Measurements from ENCODE around the gene NKX2-3.
A peak's percentile ranks its signal among the peaks of the same experiment; 100 is the strongest.

Gene NKX2-3

GRCh38 chr10:99539120-99539519 lies 6.4 kb downstream of the NKX2-3 start:
- DNase-seq (ENCODE audit: low read depth), result no peak

- DNase-seq (ENCODE audit: low read depth), result no peak
Observed at GRCh38 chr10:99539820-99540219, 7.1 kb downstream of the NKX2-3 start.

GRCh38 chr10:99540306-99540656 lies 7.5 kb downstream of the NKX2-3 start:
- DNase-seq (ENCODE audit: low read depth), result no peak

- no peak for DNase-seq (ENCODE audit: low read depth)
Observed at GRCh38 chr10:99540657-99541531, 8.2 kb downstream of the NKX2-3 start.

GRCh38 chr10:99544322-99544721 lies 11.6 kb downstream of the NKX2-3 start:
- no peak for DNase-seq (ENCODE audit: low read depth)

GRCh38 chr10:99548041-99548530 lies 15.3 kb downstream of the NKX2-3 start:
- no peak for DNase-seq (ENCODE audit: low read depth)

GRCh38 chr10:99551158-99551557 lies 18.4 kb downstream of the NKX2-3 start:
- DNase-seq (ENCODE audit: low read depth), result peak; percentile 60

- no peak for DNase-seq (ENCODE audit: low read depth)
Observed at GRCh38 chr10:99551616-99552015, 18.9 kb downstream of the NKX2-3 start.

- DNase-seq (ENCODE audit: low read depth), result no peak
Observed at GRCh38 chr10:99555371-99555770, 22.6 kb downstream of the NKX2-3 start.

- no peak for DNase-seq (ENCODE audit: low read depth)
Observed at GRCh38 chr10:99555825-99556523, 23.2 kb downstream of the NKX2-3 start.

- no peak for DNase-seq (ENCODE audit: low read depth)
Observed at GRCh38 chr10:99557044-99557443, 24.3 kb downstream of the NKX2-3 start.

- DNase-seq (ENCODE audit: low read depth), result no peak
Observed at GRCh38 chr10:99558708-99559107, 26.0 kb downstream of the NKX2-3 start.

- DNase-seq (ENCODE audit: low read depth), result peak; percentile 25
Observed at GRCh38 chr10:99560277-99561126, 27.8 kb downstream of the NKX2-3 start.

GRCh38 chr10:99562631-99563030 lies 29.9 kb downstream of the NKX2-3 start:
- no peak for DNase-seq (ENCODE audit: low read depth)

GRCh38 chr10:99564361-99564760 lies 31.6 kb downstream of the NKX2-3 start:
- DNase-seq (ENCODE audit: low read depth), result no peak

- no peak for DNase-seq (ENCODE audit: low read depth)
Observed at GRCh38 chr10:99565166-99565565, 32.4 kb downstream of the NKX2-3 start.

- no peak for DNase-seq (ENCODE audit: low read depth)
Observed at GRCh38 chr10:99569253-99569939, 36.7 kb downstream of the NKX2-3 start.

- no peak for DNase-seq (ENCODE audit: low read depth)
Observed at GRCh38 chr10:99569961-99570360, 37.2 kb downstream of the NKX2-3 start.

GRCh38 chr10:99571816-99572215 lies 39.1 kb downstream of the NKX2-3 start:
- DNase-seq (ENCODE audit: low read depth), result no peak

GRCh38 chr10:99573790-99574189 lies 41.0 kb downstream of the NKX2-3 start:
- no peak for DNase-seq (ENCODE audit: low read depth)

GRCh38 chr10:99579971-99580370 lies 47.2 kb downstream of the NKX2-3 start:
- no peak for DNase-seq (ENCODE audit: low read depth)

Data from GM04504 (cell line).